Measurements from ENCODE around the gene RAI14.

GRCh38 chr5:34698109-34698419 lies 41.9 kb downstream of the RAI14 start:
- TF ChIP-seq CTCF (IDR thresholded peaks at IDR 0.05) (no peak), POLR2A (IDR thresholded peaks at IDR 0.05) (no peak)

All from heart left ventricle (tissue), 13 donors.